T-helper 2 cell treated with Interferon-gamma antibody and Interleukin-4, amounts not matched to agents 100 ng/mL and 5 ng/mL, for 36 hours (primary cell): ENCODE measurements around the gene ABI3BP. TPM values are rescaled to one million over a fixed set of nuclear protein-coding genes. Genes with fewer than 3 reads are reported as not detected.

Experiments
- intact Hi-C: fragments of 100-400 bp; cut with micrococcal nuclease; formaldehyde crosslinking; loops from one replicate; pipeline ENCODE4 v1.15.1; 2023
- total RNA-seq: library from RNA; stranded (reverse); gene quantifications from 2 replicates; pipeline ENCODE4 v1.2.3, GENCODE V29; 2022

Gene ABI3BP
- total RNA-seq, 1 donor from 2014 or later, result not detected

DNA sequence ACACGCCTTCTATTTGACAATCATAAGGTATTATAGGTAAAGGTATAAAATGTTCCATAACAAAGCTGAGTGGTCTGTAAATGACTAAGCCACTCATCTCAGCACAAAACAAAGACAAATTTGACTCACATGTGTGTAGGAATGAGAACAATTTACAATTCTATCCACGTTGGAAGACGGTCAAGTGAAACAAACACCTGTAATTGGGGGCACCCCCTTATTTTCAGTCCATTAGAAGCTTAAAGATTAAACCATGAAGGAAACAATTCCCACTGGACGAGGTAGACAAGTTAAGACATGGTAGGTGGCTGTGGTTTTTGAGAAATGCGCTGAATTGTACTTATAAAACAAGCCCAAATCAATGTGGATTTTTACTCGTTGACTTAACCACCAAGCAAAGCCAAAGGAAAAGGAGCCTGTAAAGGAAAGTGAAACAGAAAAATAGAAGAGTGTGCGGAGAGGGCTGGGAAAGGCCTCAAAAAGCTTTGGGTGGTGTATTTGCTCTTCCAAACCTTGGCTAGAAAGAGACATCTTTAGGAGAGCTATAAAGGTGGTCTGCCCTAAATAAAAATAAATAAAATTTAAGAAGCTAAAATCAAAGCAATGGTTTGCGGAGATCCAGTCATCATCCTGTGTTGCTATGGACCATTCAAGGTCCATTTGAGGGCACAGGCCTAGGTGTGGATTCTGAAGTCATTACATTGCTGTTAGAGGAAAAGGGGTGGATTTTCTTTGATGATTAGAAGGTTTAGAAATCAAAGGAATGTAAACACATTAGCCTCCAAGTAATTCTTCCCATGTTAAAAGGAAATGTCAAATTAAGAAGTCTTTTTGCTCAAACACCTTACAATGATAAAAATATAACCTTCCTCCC is 148.9 kb downstream of the ABI3BP start:
- intact Hi-C loops, result no loop called here

GRCh38 chr3:100838157-100838556 is 155.1 kb downstream of the ABI3BP start:
- intact Hi-C loops, result no loop called here

GRCh38 chr3:100836661-100837060 is 156.6 kb downstream of the ABI3BP start:
- intact Hi-C loops, result no loop called here

DNA sequence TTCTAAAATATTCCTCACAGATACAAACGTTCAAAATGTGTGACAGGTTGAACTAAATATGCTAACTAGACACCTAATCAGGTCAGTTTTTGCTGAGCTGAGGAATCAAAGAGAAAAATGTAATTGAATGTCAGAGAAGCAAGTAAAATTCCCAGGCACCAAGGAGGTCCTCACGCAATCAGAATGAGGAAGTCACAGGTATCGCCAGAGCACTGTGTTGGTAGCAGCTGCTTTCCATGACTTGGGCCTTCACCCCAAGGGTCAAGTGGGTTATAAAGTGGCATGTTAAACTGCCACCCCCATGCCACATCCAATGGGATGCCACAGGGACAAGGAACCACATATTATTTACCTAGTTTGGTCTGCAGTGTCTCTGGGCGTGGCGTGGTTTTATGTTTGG is 158.9 kb downstream of the ABI3BP start:
- intact Hi-C loops, result no loop called here

GRCh38 chr3:100833483-100833882 is 159.7 kb downstream of the ABI3BP start:
- intact Hi-C loops, result no loop called here

DNA sequence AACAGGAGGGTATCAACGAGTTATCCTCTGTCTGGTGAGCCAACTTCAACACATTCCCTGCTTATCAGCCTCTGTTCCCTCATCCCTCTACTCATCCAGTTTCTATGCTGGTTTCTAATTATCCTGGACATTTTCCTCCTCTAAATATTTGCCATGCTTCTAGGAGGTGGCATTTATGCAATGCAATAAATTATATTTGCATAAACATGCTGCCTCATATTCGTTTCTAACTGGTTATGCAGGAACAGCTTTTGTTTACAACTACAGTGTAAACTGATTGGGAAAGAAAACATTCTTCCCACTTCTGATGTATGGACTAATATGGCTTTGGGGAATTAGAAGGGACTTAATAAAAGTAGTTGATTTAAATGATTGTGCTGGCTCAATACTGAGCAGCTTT is 161.6 kb downstream of the ABI3BP start:
- intact Hi-C loops, result no loop called here

DNA sequence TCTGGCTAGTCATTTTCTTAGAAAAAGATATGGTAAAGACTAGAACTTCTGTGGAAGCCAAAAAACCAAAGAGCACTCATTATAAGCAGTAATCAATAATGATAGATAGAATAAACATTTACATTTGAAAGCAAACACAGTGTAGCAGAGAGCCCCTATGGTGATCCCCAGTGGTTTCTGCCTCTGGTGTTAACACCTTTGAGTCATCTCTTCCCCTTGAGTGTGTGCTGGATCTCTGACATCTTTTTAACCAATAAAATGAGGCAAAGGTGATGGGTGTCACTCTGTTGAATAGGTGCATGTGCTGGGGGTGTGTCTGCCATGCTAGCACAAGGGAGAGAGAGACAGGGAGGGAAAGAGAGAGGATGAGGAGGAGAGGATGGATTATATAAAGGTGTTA is 162.3 kb downstream of the ABI3BP start:
- intact Hi-C loops, result no loop called here

DNA sequence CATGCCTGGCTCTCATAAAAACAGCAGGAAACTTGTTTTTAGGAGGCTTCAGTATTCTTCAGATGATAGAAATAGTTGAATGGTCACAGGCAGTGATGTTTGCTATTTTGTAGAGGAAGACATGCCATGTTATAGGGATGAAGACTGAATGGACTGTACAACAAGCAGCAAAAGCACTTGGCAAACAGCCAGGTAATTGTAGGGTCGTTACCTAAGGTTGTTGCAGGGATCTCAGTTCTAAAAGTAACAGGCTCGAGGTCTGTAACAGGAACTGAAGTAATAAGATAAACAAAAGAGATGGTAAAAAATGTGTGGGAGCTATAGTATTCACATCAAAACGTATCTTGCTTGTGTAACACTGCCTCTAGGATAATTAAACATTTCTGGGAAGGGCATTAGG is 167.6 kb downstream of the ABI3BP start:
- intact Hi-C loops, result no loop called here

- intact Hi-C loops, result no loop called here
Measured at GRCh38 chr3:100815583-100815982, 177.6 kb downstream of the ABI3BP start.

GRCh38 chr3:100813828-100814227 is 179.4 kb downstream of the ABI3BP start:
- intact Hi-C loops, result no loop called here

GRCh38 chr3:100811779-100812507 is 181.3 kb downstream of the ABI3BP start:
- intact Hi-C loops, result no loop called here

DNA sequence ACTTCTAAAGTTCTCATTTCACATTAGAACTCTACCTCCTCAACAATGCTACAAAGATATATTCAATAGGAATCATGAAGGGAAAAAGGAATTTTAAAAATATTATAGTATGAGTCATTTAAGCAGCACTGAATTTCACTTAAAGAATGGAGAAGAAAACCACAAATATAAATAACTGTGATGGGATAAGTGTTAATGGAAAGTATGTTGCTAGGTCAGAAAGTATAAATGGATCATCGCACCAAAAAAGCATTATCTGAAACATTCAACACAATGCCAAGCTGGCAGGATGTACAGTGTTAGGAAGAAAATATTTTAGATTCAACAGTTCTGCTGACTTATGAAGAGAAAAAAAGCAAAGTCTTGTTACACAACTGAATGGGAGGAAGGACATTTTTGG is 182.6 kb downstream of the ABI3BP start:
- intact Hi-C loops, result no loop called here

DNA sequence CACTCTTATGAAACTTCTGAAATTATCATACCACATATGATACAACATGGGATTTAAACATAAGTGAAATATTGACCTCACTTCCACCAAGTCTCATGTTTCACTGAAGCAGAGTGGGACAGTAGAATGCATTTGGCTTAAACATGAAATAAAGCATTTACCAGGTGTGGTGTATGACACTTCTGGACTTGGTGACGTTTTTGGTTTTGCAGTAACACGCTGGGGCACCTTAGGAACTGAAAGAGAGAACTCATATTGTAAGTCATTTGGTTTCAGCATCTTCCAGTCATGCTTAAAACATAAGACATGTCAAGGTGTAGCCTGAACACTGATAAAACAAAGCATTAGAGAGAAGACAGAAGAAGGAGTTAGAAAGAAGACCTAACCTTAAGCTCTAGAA is 188.6 kb downstream of the ABI3BP start:
- intact Hi-C loops, result no loop called here

- intact Hi-C loops, result no loop called here
Measured at GRCh38 chr3:100803711-100804110, 189.5 kb downstream of the ABI3BP start.

DNA sequence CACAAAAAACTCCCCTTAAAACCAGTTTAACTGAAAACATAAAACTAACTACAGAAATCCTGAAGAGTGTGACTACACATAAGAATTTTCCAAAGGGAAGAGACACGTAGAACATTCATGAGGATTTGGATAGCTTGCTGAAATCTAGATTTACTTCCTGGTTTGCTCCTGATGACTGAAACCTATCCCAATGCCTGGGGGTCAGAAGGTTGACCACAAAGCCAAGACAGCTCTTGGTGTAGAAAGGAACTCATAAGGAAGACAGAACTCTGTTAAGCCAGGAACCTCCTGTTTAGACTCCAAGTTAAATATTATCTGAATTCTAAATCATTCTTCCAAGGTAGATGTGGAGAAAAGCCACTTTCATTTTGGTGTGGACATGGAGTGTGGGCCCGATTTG is 191.1 kb downstream of the ABI3BP start:
- intact Hi-C loops, result no loop called here

GRCh38 chr3:100798012-100798411 is 195.2 kb downstream of the ABI3BP start:
- intact Hi-C loops, result loop anchor here (10.0 kb wide), 2 partner anchors 143 to 333 kb away; no protein-coding TSS in a partner anchor

DNA sequence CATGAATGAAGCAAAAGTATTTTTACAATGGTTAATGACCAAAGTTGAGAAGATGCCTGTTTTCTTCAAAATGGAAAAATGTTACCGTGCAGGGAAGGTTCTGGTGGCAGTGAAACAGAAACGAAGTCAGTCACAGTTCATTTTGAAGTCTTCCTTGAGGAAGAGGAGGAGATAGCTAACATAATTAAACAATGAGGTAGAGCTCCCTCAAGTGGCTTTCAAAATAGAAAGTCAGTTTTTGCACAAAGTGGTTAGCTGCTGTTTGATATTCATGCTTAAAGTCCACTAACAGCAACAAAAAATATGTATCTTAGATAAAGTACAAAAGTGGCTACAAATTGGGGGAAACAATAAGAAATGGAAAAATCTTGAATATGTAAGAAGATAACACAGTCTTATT is 196.7 kb downstream of the ABI3BP start:
- intact Hi-C loops, result loop anchor here (2.0 to 10.0 kb wide), 3 partner anchors 142 to 480 kb away; no protein-coding TSS in a partner anchor

DNA sequence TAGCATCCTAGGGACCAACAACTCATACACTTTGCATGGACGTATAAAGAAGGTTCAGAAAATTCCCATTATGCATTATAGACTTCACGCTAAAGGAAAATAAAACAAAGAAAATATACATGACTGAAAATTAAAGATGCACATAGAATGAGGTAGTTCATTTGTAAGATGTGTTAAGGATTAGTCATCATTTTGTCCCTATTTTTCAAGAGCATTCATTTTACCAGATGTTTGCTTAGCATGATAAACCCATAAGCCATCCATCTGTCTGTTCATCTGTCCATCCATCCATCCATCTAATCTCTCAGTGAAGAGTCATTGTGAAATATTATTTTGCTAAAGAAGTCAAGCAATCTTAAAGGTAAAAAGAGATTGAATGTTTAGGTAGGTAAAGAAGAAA is 203.6 kb downstream of the ABI3BP start:
- intact Hi-C loops, result no loop called here

- intact Hi-C loops, result no loop called here
Measured at GRCh38 chr3:100783619-100784018, 209.6 kb downstream of the ABI3BP start.

DNA sequence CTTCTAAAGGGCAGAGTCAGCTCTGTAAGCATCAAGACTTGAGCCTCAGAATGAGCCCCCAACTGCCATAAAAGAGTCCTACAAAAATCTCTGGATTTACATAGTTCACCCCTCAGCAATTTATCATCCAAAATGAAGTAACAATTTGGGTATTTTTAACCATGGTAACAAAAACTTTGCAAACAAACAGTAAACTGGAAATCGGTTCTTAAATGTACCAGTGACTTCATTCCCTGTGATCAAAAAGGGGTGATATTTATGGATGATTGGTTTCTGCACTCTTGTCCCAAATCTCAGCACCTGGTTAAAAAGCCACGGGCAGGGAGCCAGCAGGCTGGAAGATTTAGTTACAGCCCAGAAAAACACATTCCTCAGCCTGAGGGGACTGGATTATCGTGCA is 210.3 kb downstream of the ABI3BP start:
- intact Hi-C loops, result no loop called here

- intact Hi-C loops, result no loop called here
Measured at GRCh38 chr3:100782348-100782747, 210.9 kb downstream of the ABI3BP start.

DNA sequence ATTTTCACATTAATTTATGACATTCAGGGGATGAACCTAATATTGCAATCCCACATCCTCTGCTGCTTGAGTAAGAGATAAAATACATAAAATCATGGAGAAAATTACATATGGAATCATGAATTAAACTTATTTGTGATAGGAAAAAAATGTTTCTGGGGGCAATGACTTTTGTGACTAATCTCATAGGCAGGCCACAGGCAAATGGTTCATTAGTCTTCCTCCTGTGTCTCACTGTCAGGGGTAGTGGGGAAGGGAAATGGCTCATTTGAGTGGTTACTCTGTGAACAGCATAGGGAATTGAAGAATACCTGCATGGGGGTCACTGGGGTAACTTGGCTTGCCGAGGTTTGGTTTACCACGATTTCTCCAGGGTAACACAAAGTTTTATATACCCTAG is 211.9 kb downstream of the ABI3BP start:
- intact Hi-C loops, result no loop called here
